GM18502 (cell line): ENCODE results near the gene DUXA.

Experiments
- ATAC-seq: cut with Tn5 transposase; IDR thresholded peaks from one replicate; pipeline ENCODE4 v1.9.1; 2021; ENCODE audit warnings: mild to moderate bottlenecking; ENCODE audit not compliant: unreplicated experiment, poor library complexity

Gene DUXA

DNA sequence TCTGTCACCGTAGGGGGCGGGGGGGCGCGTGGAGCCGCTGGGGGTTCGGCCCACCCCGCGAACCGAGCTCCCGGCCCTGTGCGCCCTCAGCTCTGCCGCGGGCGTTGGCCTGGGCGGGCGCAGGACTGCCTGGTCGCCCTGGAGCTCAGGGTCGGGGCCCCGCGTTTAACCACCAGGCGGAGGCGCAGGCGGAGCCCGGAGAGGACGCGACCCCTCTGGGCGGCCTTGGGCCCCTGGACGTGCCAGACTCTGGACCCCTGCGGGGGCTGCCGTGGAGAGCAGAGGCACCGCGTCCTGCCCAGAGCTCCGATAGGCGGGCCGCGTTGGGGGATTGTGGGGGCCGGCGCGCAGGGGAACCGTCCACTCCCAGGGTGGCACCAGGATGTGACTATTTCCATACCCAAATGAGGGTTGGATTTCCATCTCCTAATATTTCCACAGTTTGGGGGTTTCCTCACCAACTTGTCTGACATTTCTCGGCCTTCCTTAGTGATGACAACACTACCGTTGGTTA lies 60.5 kb downstream of the DUXA start:
- ATAC-seq: no peak

DNA sequence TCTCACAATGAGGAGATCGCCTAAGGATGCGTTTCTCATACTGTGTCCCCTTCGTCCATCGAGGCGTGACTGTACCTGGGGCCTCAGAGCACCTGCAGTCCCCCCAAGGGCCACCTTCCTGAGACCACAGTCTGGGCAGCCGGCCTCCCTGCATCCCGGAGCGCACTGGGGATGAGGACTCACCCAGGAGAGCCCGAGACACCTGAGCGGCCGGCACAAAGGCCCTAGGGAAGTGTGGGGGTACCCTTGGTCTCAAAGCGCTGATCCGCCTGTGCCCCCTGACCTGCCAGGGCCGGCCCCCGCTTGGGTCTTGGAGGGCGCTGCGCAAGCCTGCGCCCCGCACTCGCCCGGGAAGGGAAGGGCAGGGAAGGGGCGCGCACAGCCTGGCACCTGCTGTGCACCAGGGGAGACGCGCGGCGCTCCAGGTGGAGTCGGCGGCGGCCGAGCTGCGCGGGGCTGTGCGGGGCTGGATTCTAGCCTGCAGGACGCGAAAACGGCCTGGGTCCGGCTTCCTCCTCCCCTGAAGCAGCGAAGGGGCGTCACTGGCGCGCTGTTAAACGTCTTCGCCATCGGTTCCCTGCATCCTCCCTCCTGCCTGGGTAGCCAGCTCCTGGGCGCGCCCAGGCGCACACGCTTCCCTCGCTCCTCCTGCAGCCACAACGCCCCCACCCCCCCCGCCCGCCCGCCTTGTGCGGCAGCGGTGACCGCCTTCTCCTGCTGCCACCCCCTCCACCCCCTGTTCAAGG lies 61.1 kb downstream of the DUXA start:
- no peak for ATAC-seq
